OCI-LY1 (cell line): ENCODE results near the gene SLC7A7.
A peak's percentile ranks its signal among the peaks of the same experiment; 100 is the strongest.
"Not testable (repeated sequence)": the region's sequence is repeated elsewhere in the genome, so short reads cannot be mapped to it uniquely, and the experiment has no call there.

ENCODE experiments used
- H2AFZ ChIP-seq: fragments of 200-600 bp; sonication (generic), shearing (Covaris generic); 2 replicates; pipeline ENCODE4 v1.6.0; 2014; ENCODE audit warnings: antibody characterized with exemption, mild to moderate bottlenecking, low read length
- H3F3A ChIP-seq: fragments of 200-600 bp; sonication (generic), shearing (Covaris generic); 2 replicates; pipeline ENCODE4 v1.6.0; 2014; ENCODE audit warnings: mild to moderate bottlenecking, antibody characterized with exemption, low read length, moderate library complexity; ENCODE audit not compliant: insufficient read depth
- H3K27ac ChIP-seq: fragments of 200-600 bp; sonication (generic); 2 replicates; pipeline ENCODE4 v1.5.1; 2014; ENCODE audit warnings: low read length, mixed run types, mild to moderate bottlenecking, low read depth; ENCODE audit not compliant: poor library complexity, severe bottlenecking
- H3K27me3 ChIP-seq: fragments of 200-600 bp; sonication (generic); 2 replicates; pipeline ENCODE4 v1.6.0; 2014; ENCODE audit warnings: antibody characterized with exemption, mild to moderate bottlenecking, low read length, moderate library complexity; ENCODE audit not compliant: insufficient read depth
- H3K36me3 ChIP-seq: fragments of 200-600 bp; sonication (generic); 2 replicates; pipeline ENCODE4 v1.6.1; 2014; ENCODE audit warnings: mild to moderate bottlenecking, antibody characterized with exemption, low read length, moderate library complexity, mixed read lengths; ENCODE audit not compliant: insufficient read depth
- H3K4me1 ChIP-seq: fragments of 200-600 bp; sonication (generic); 2 replicates; pipeline ENCODE4 v1.5.1; 2014; ENCODE audit warnings: mild to moderate bottlenecking, low read length, moderate library complexity; ENCODE audit not compliant: insufficient read depth, severe bottlenecking
- H3K4me2 ChIP-seq: fragments of 200-600 bp; sonication (generic), shearing (Covaris generic); 2 replicates; pipeline ENCODE4 v1.6.1; 2014; ENCODE audit warnings: low read length
- H3K4me3 ChIP-seq: fragments of 200-600 bp; sonication (generic); 2 replicates; pipeline ENCODE4 v1.5.1; 2014; ENCODE audit warnings: low read length, low read depth, mild to moderate bottlenecking, mixed read lengths; ENCODE audit not compliant: poor library complexity, severe bottlenecking
- H3K79me2 ChIP-seq: fragments of 200-600 bp; shearing (Covaris generic); 2 replicates; pipeline ENCODE4 v1.6.1; 2016; ENCODE audit warnings: mixed run types, low read length, mixed read lengths; ENCODE audit not compliant: insufficient read depth
- H3K9ac ChIP-seq: fragments of 200-600 bp; sonication (generic), shearing (Covaris generic); 2 replicates; pipeline ENCODE4 v1.6.1; 2014; ENCODE audit warnings: mild to moderate bottlenecking, low read length, mixed read lengths
- H3K9me2 ChIP-seq: fragments of 200-600 bp; sonication (generic), shearing (Covaris generic); 2 replicates; pipeline ENCODE4 v1.6.1; 2014; ENCODE audit warnings: low read depth, mild to moderate bottlenecking, low read length, mixed read lengths
- H3K9me3 ChIP-seq: fragments of 200-600 bp; shearing (Covaris generic); 2 replicates; pipeline ENCODE4 v1.6.1; 2014; ENCODE audit warnings: low read length, mixed read lengths
- H4K20me1 ChIP-seq: fragments of 200-600 bp; sonication (generic), shearing (Covaris generic); 2 replicates; pipeline ENCODE4 v1.6.0; 2016; ENCODE audit warnings: mild to moderate bottlenecking, low read length; ENCODE audit not compliant: insufficient read depth
- CTCF ChIP-seq: fragments of 200-600 bp; sonication (generic), shearing (Covaris generic); IDR thresholded peaks from 2 replicates; pipeline ENCODE4 v1.5.1; 2017; ENCODE audit warnings: mild to moderate bottlenecking, antibody characterized with exemption, low read length, moderate library complexity, mixed read lengths
- EZH2 ChIP-seq: fragments of 200-600 bp; sonication (generic), shearing (Covaris generic); IDR thresholded peaks from 2 replicates; pipeline ENCODE4 v1.8.0; 2017; ENCODE audit warnings: borderline replicate concordance, mixed run types, mild to moderate bottlenecking, antibody characterized with exemption, low read length, moderate library complexity, mixed read lengths

Gene SLC7A7

GRCh38 chr14:22766457-22767322 lies 48.5 kb downstream of the SLC7A7 start, which contains the start of gene OXA1L:
TSS of gene OXA1L (plus strand) at chr14:22766688. CDS start at chr14:22766702, 14 bp downstream.
- Histone ChIP-seq H3K4me3 (peak within 1 kb of the TSS; percentile 91), H3K4me2 (peak within 1 kb of the TSS; percentile 74), H3K27me3 (no peaks in the 10 kb centered on the region), H3K27ac (peak within 1 kb of the TSS; percentile 68), H2AFZ (peak within 1 kb of the TSS; percentile 14; the same call in 1 of the 2 replicates), H3K36me3 (peaks cover 39% of the 10 kb centered on the region), H3K9ac (peak within 1 kb of the TSS; percentile 91), H3F3A (no peaks in the 10 kb centered on the region), H3K4me1 (peaks cover 36% of the 10 kb centered on the region), H3K9me2 (no peaks in the 10 kb centered on the region), H4K20me1 (no peaks in the 10 kb centered on the region), H3K79me2 (peaks cover 15% of the 10 kb centered on the region), H3K9me3 (no peaks in the 10 kb centered on the region)
- TF ChIP-seq CTCF (no peak), EZH2 (no peak)

GRCh38 chr14:22764382-22764781 lies 50.9 kb downstream of the SLC7A7 start:
- H3K9me3 ChIP-seq = no peaks in the 10 kb centered on the region
- H3K79me2 ChIP-seq = peaks cover 15% of the 10 kb centered on the region
- TF ChIP-seq CTCF (no peak), EZH2 (no peak)
- peaks cover 16% of the 10 kb centered on the region for H3K36me3 ChIP-seq
- H3K4me3 ChIP-seq = no peak overlapping the region
- no peaks in the 10 kb centered on the region for H3K9me2 ChIP-seq
- no peaks in the 10 kb centered on the region for H3F3A ChIP-seq
- H2AFZ ChIP-seq = no peak overlapping the region
- peak overlapping the region; percentile 29; the same call in 1 of the 2 replicates for H3K4me2 ChIP-seq
- H3K9ac ChIP-seq = no peak overlapping the region
- H3K27ac ChIP-seq = peak overlapping the region; percentile 40
- no peaks in the 10 kb centered on the region for H4K20me1 ChIP-seq
- peaks cover 36% of the 10 kb centered on the region for H3K4me1 ChIP-seq
- H3K27me3 ChIP-seq = no peaks in the 10 kb centered on the region

GRCh38 chr14:22761734-22762133 lies 53.5 kb downstream of the SLC7A7 start:
- Histone ChIP-seq H3K4me2 (no peak overlapping the region), H3K79me2 (peaks cover under 1% of the 10 kb centered on the region), H4K20me1 (no peaks in the 10 kb centered on the region), H3K4me1 (peaks cover 22% of the 10 kb centered on the region), H3K9ac (no peak overlapping the region), H3K36me3 (no peaks in the 10 kb centered on the region), H3F3A (no peaks in the 10 kb centered on the region), H2AFZ (no peak overlapping the region), H3K9me2 (no peaks in the 10 kb centered on the region), H3K27me3 (no peaks in the 10 kb centered on the region), H3K4me3 (no peak overlapping the region), H3K27ac (no peak overlapping the region), H3K9me3 (no peaks in the 10 kb centered on the region)
- TF ChIP-seq EZH2 (no peak), CTCF (no peak)

- H3F3A ChIP-seq, H3K79me2 ChIP-seq, H3K27me3 ChIP-seq, H3K9ac ChIP-seq, H3K27ac ChIP-seq, H3K9me3 ChIP-seq, H3K36me3 ChIP-seq, H4K20me1 ChIP-seq, H3K9me2 ChIP-seq, H3K4me2 ChIP-seq, H2AFZ ChIP-seq, H3K4me3 ChIP-seq, H3K4me1 ChIP-seq: not testable (repeated sequence)
These were observed 57.1 kb downstream of the SLC7A7 start for GRCh38 chr14:22757972-22758650.
